ENCODE data around the gene MEF2B.

- TF ChIP-seq POLR2A (IDR thresholded peaks at IDR 0.05) (no peak), CTCF (IDR thresholded peaks at IDR 0.05) (no peak)
These were observed 18.6 kb downstream of the MEF2B start for GRCh38 chr19:19151418-19151817.
